Chondrocyte (in vitro differentiated cells): ENCODE data around the gene ARHGAP27. TPM values are rescaled to one million over a fixed set of nuclear protein-coding genes. Genes with fewer than 3 reads are reported as not detected.

ENCODE experiments used
- DNase-seq: peaks from one replicate; pipeline ENCODE4 v3.0.0; 2021; ENCODE audit warnings: mixed read lengths, low spot score
- H3K27ac Mint-ChIP-seq: one replicate; pipeline ENCODE4 v1.8.0; 2021; ENCODE audit warnings: mild to moderate bottlenecking, moderate library complexity, mixed read lengths; ENCODE audit not compliant: unreplicated experiment
- H3K27me3 Mint-ChIP-seq: 2 replicates; pipeline ENCODE4 v1.8.0; 2021; ENCODE audit warnings: low read depth, mixed read lengths
- H3K36me3 Mint-ChIP-seq: 2 replicates; pipeline ENCODE4 v1.8.0; 2021; ENCODE audit warnings: low read depth, mixed read lengths
- H3K4me1 Mint-ChIP-seq: 2 replicates; pipeline ENCODE4 v1.8.0; 2021; ENCODE audit warnings: low read depth, mild to moderate bottlenecking, mixed read lengths
- H3K4me3 Mint-ChIP-seq: one replicate; pipeline ENCODE4 v1.8.0; 2021; ENCODE audit warnings: mild to moderate bottlenecking, moderate library complexity, mixed read lengths; ENCODE audit not compliant: unreplicated experiment
- H3K9me3 Mint-ChIP-seq: 2 replicates; pipeline ENCODE4 v1.8.0; 2021; ENCODE audit warnings: low read depth, mixed read lengths
- total RNA-seq: library from RNA; stranded (reverse); gene quantifications from 3 replicates; pipeline ENCODE4 v1.2.1, GENCODE V29; 2021
- TF ChIP-seq, protein P1 (sequence below): fragments of 200-600 bp; sonication (generic); IDR thresholded peaks from 2 replicates; pipeline ENCODE4 v1.5.0; 2021; ENCODE audit warnings: antibody characterized with exemption, mild to moderate bottlenecking, moderate library complexity

Gene ARHGAP27
- total RNA-seq, 1 donor from 2014 or later: 2.0 TPM

DNA sequence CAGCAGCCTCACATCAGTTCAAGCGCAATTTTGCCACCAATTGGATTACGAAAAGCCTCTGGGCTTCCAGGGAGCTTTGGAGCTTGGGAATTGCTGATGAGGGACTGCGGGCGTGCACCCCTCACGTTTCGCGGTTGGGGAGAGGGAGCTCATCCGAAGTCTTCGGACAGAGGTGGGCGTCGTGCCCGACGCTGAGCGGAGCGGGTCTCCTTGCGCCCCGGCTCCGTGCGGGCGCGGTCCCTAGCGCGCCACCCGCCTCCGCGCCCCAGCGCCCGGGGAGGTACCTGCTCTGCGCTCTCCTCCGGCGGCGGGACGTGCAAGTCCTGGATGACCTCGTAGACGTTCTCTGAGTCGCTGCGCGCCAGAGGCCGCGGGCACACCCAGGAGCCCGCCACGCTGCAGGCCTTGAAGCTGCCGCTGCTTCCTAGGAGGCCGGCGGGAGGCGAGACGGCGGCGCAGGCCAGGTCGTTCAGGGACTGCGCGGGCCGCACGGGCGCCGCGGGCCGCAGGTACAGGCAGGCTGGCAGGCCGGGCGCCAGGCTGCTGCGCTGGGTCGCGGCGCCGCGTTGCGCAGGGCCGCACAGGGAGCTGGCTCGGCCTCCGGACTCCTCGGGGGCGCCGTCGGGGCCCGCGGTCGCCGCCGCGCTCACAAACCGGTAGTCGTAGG, 3.2 kb downstream of the ARHGAP27 start:
- TF ChIP-seq, protein P1, sequence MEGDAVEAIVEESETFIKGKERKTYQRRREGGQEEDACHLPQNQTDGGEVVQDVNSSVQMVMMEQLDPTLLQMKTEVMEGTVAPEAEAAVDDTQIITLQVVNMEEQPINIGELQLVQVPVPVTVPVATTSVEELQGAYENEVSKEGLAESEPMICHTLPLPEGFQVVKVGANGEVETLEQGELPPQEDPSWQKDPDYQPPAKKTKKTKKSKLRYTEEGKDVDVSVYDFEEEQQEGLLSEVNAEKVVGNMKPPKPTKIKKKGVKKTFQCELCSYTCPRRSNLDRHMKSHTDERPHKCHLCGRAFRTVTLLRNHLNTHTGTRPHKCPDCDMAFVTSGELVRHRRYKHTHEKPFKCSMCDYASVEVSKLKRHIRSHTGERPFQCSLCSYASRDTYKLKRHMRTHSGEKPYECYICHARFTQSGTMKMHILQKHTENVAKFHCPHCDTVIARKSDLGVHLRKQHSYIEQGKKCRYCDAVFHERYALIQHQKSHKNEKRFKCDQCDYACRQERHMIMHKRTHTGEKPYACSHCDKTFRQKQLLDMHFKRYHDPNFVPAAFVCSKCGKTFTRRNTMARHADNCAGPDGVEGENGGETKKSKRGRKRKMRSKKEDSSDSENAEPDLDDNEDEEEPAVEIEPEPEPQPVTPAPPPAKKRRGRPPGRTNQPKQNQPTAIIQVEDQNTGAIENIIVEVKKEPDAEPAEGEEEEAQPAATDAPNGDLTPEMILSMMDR: no peak
- no peak overlapping the region for H3K27ac Mint-ChIP-seq
- peaks cover 29% of the 10 kb centered on the region for H3K27me3 Mint-ChIP-seq
- H3K36me3 Mint-ChIP-seq: no peaks in the 10 kb centered on the region
- H3K4me3 Mint-ChIP-seq: no peak overlapping the region
- H3K4me1 Mint-ChIP-seq: peaks cover 24% of the 10 kb centered on the region
- no peak for DNase-seq
- no peaks in the 10 kb centered on the region for H3K9me3 Mint-ChIP-seq

DNA sequence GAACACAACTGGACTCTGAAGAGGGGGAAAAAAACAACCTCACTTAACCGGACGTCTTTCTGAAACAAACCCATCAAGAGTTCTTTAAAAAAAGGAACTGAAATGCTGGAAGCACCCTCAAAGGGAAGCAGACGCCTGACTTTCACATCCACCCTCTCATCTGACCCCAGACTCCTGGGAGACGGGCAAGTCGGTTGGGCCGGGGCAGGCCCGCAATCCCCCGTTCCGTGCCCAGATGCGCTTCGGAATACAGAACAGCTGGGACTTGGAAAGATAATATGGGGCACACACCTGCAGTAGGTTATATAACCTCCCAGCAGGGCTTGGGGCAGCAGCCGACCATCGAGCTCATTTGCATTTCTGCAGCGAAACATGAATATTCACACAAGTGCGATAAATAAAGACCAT, 3.7 kb downstream of the ARHGAP27 start:
- Mint-ChIP-seq H3K27me3 (peaks cover 29% of the 10 kb centered on the region), H3K9me3 (no peaks in the 10 kb centered on the region), H3K36me3 (no peaks in the 10 kb centered on the region), H3K4me1 (peaks cover 24% of the 10 kb centered on the region), H3K27ac (no peak overlapping the region), H3K4me3 (no peak overlapping the region)
- TF ChIP-seq, protein P1: no peak
- DNase-seq: no peak

DNA sequence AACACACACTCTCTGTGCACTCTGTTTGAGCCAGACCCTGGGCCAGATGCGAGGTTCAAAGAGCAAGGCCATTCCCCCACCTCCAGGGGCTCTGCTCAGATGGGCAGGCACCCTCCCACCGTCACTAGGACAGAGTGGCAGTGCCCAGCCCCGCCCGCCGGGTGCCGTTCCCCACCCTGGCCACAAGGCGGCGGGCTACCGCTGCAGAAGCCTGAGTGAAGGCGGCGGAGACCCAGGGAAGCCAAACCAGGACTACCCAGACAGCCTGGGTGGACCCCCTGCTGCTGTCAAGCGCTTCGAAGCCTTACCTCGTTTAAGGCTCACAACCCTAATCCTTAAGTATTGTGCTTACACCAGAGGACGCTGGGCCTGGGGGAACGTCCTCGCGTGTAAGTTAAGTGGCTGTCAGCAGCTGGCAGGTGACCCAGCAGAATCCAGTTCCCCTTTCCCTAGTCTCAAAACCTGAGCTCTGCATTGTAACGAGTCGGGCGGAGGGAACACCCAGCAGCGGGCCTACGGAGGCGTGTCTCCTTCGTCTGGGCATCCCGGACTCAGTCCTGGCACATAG, 4.5 kb downstream of the ARHGAP27 start:
- peak overlapping the region; percentile 44 for H3K4me3 Mint-ChIP-seq
- peaks cover 29% of the 10 kb centered on the region for H3K27me3 Mint-ChIP-seq
- no peak for DNase-seq
- H3K4me1 Mint-ChIP-seq: peaks cover 23% of the 10 kb centered on the region
- no peak overlapping the region for H3K27ac Mint-ChIP-seq
- H3K9me3 Mint-ChIP-seq: no peaks in the 10 kb centered on the region
- H3K36me3 Mint-ChIP-seq: no peaks in the 10 kb centered on the region
- TF ChIP-seq, protein P1: peak; percentile 97

DNA sequence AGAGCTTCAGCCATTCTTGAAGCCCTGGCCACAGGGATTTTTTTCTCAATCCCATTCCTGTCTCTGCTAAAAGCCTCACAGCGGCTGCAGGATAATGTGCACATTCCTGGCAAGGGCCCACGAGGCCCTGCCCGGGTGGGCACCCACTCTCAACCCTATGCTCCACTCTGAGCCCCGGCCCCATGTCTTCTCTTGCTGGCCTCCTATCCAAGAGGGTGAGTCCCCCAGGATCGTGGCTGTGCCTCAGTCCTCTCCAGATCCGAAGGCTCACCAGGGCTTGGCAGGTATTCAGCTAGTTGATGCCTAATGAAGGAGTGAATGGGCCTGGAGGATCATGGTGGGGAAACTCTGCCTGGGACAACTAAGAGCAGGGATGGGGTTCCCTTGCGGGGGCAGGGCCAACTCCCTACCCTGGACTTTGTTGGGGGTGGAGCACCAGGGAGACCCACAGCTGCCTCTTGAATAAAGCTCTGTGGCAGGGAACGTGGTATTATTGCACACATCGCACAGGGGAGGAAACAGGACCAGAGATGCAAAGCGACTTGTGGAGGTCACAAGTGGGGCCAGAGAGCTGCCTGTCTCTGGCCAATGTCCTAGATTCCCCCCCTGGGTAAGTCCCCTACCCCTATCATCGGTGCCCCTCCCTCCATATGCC, 5.4 kb downstream of the ARHGAP27 start:
- no peak for DNase-seq
- Mint-ChIP-seq H3K9me3 (no peaks in the 10 kb centered on the region), H3K27ac (no peak overlapping the region), H3K4me1 (peaks cover 21% of the 10 kb centered on the region), H3K27me3 (peaks cover 29% of the 10 kb centered on the region), H3K36me3 (no peaks in the 10 kb centered on the region), H3K4me3 (no peak overlapping the region)
- TF ChIP-seq, protein P1: no peak

DNA sequence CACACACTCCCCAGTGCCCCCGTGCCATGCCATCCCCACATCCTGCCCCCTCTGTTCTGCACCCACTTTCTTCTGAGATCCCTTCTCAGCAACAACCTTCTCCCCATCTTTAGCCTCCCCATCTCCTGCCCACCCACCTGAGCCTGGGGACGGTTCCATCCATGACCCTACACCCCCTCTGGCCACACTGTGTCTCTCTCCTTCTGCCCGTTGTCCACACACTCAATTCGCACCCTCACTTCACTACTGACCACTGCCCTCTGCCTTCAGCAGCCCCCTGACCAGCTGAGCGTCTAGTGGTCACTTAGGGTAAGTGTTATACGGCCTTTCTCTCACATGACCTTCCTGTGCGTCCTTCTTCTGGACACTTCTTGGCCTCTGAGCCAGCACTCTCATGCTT, 6.1 kb downstream of the ARHGAP27 start:
- no peak overlapping the region for H3K4me3 Mint-ChIP-seq
- TF ChIP-seq, protein P1: no peak
- no peaks in the 10 kb centered on the region for H3K36me3 Mint-ChIP-seq
- DNase-seq: no peak
- H3K4me1 Mint-ChIP-seq: peaks cover 21% of the 10 kb centered on the region
- peaks cover 29% of the 10 kb centered on the region for H3K27me3 Mint-ChIP-seq
- no peak overlapping the region for H3K27ac Mint-ChIP-seq
- H3K9me3 Mint-ChIP-seq: no peaks in the 10 kb centered on the region
